Upper lobe of right lung (tissue), 1 donor: ENCODE measurements around the gene RASD1. TPM values are rescaled to one million over a fixed set of nuclear protein-coding genes. Genes with fewer than 3 reads are reported as not detected.

Experiments
- ATAC-seq: fragments of 200-7000 bp; cut with Tn5 transposase; one replicate; pipeline ENCODE4 v1.9.1; 2020; ENCODE audit warnings: mild to moderate bottlenecking, moderate library complexity
- DNase-seq: peaks from one replicate; pipeline ENCODE4 v3.0.0-alpha.2; 2020
- H3K27ac ChIP-seq: fragments of 200-600 bp; one replicate; pipeline ENCODE4 v1.8.0; 2022
- H3K27me3 ChIP-seq: fragments of 200-600 bp; one replicate; pipeline ENCODE4 v1.8.0; 2022; ENCODE audit warnings: mild to moderate bottlenecking
- H3K36me3 ChIP-seq: fragments of 200-600 bp; one replicate; pipeline ENCODE4 v1.8.0; 2022
- H3K4me1 ChIP-seq: fragments of 200-600 bp; one replicate; pipeline ENCODE4 v1.8.0; 2022
- H3K4me3 ChIP-seq: fragments of 200-600 bp; one replicate; pipeline ENCODE4 v1.8.0; 2022; ENCODE audit warnings: mild to moderate bottlenecking
- H3K9me3 ChIP-seq: fragments of 200-600 bp; one replicate; pipeline ENCODE4 v1.8.0; 2022
- CTCF ChIP-seq: fragments of 200-600 bp; IDR thresholded peaks from one replicate; pipeline ENCODE4 v1.8.0; 2022; ENCODE audit warnings: antibody characterized with exemption
- intact Hi-C: fragments of 100-400 bp; cut with DNase I; formaldehyde crosslinking; loops from one replicate; pipeline ENCODE4 v1.11.0; 2022
- total RNA-seq: library from RNA; stranded (reverse); fragmentation: NEBNext Ultra II Directional; extraction: Animal tissue kit (Norgen Biotek cat#: 25700); gene quantifications from one replicate; pipeline ENCODE4 v1.2.1, GENCODE V29; 2021
- donor health status: DM: no; HTN: yes; CAD: no; lungs with severe emphysema.

RASD1 gene
- total RNA-seq, 1 donor from 2014 or later = 39.2 TPM

- H3K4me1 ChIP-seq = no peaks in the 10 kb centered on the region
- no peak overlapping the region for H3K27ac ChIP-seq
- TF ChIP-seq CTCF = no peak
- H3K4me3 ChIP-seq = no peak overlapping the region
- intact Hi-C loops = no loop called here
- DNase-seq = no peak
- H3K36me3 ChIP-seq = no peaks in the 10 kb centered on the region
- no peaks in the 10 kb centered on the region for H3K27me3 ChIP-seq
- no peak for ATAC-seq
- no peaks in the 10 kb centered on the region for H3K9me3 ChIP-seq
Measured at GRCh38 chr17:17518951-17519350, 22.8 kb upstream of the RASD1 start.

GRCh38 chr17:17518014-17518413 lies 21.8 kb upstream of the RASD1 start:
- H3K36me3 ChIP-seq = no peaks in the 10 kb centered on the region
- H3K4me1 ChIP-seq = no peaks in the 10 kb centered on the region
- DNase-seq = no peak
- H3K27ac ChIP-seq = no peak overlapping the region
- no peaks in the 10 kb centered on the region for H3K27me3 ChIP-seq
- intact Hi-C loops = no loop called here
- H3K4me3 ChIP-seq = no peak overlapping the region
- no peak for TF ChIP-seq CTCF
- no peaks in the 10 kb centered on the region for H3K9me3 ChIP-seq
- no peak for ATAC-seq

GRCh38 chr17:17516941-17517720 lies 20.9 kb upstream of the RASD1 start:
- TF ChIP-seq CTCF = no peak
- Histone ChIP-seq H3K36me3 (no peaks in the 10 kb centered on the region), H3K27ac (no peak overlapping the region), H3K4me3 (no peak overlapping the region), H3K27me3 (no peaks in the 10 kb centered on the region), H3K9me3 (no peaks in the 10 kb centered on the region), H3K4me1 (no peaks in the 10 kb centered on the region)
- DNase-seq (no peak), ATAC-seq (no peak)
- intact Hi-C loops = no loop called here

- H3K27ac ChIP-seq = no peak overlapping the region
- no peaks in the 10 kb centered on the region for H3K36me3 ChIP-seq
- no peak for DNase-seq
- H3K4me1 ChIP-seq = no peaks in the 10 kb centered on the region
- intact Hi-C loops = no loop called here
- TF ChIP-seq CTCF = no peak
- no peaks in the 10 kb centered on the region for H3K27me3 ChIP-seq
- ATAC-seq = no peak
- no peak overlapping the region for H3K4me3 ChIP-seq
- H3K9me3 ChIP-seq = no peaks in the 10 kb centered on the region
Measured at GRCh38 chr17:17515934-17516930, 20.0 kb upstream of the RASD1 start.

GRCh38 chr17:17514993-17515933 lies 19.1 kb upstream of the RASD1 start:
- ATAC-seq (no peak), DNase-seq (no peak)
- TF ChIP-seq CTCF = no peak
- Histone ChIP-seq H3K27me3 (no peaks in the 10 kb centered on the region), H3K36me3 (no peaks in the 10 kb centered on the region), H3K4me3 (no peak overlapping the region), H3K9me3 (no peaks in the 10 kb centered on the region), H3K4me1 (no peaks in the 10 kb centered on the region), H3K27ac (no peak overlapping the region)
- intact Hi-C loops = no loop called here
